HG03066 (cell line): ENCODE results near the gene RAB11FIP4.
"Not testable (repeated sequence)": the region's sequence is repeated elsewhere in the genome, so short reads cannot be mapped to it uniquely, and the experiment has no call there.

Experiments
- ATAC-seq: cut with Tn5 transposase; IDR thresholded peaks from one replicate; pipeline ENCODE4 v1.9.1; 2021; ENCODE audit warnings: low read depth; ENCODE audit not compliant: unreplicated experiment

RAB11FIP4 gene

GRCh38 chr17:31391496-31391949, at the start of gene RAB11FIP4:
Gene RAB11FIP4 (plus strand): TSS chr17:31391675. CDS start chr17:31391853, 178 bp downstream.
- no peak for ATAC-seq

- not testable (repeated sequence) for ATAC-seq
Observed at GRCh38 chr17:31345191-31345747, 46.2 kb upstream of the RAB11FIP4 start.

- ATAC-seq, result no peak
Observed at GRCh38 chr17:31349454-31349853, 42.0 kb upstream of the RAB11FIP4 start.

GRCh38 chr17:31355935-31356334, 35.5 kb upstream of the RAB11FIP4 start:
- no peak for ATAC-seq

GRCh38 chr17:31357091-31357490, 34.4 kb upstream of the RAB11FIP4 start:
- ATAC-seq, result no peak

- ATAC-seq, result no peak
Observed at GRCh38 chr17:31357839-31358394, 33.6 kb upstream of the RAB11FIP4 start.

- no peak for ATAC-seq
Observed at GRCh38 chr17:31364012-31364411, 27.5 kb upstream of the RAB11FIP4 start.

GRCh38 chr17:31366088-31366487, 25.4 kb upstream of the RAB11FIP4 start:
- ATAC-seq, result no peak

- no peak for ATAC-seq
Observed at GRCh38 chr17:31369266-31369665, 22.2 kb upstream of the RAB11FIP4 start.

- no peak for ATAC-seq
Observed at GRCh38 chr17:31371511-31372097, 19.9 kb upstream of the RAB11FIP4 start.

GRCh38 chr17:31373150-31374093, 18.1 kb upstream of the RAB11FIP4 start:
- no peak for ATAC-seq

- no peak for ATAC-seq
Observed at GRCh38 chr17:31374094-31374447, 17.4 kb upstream of the RAB11FIP4 start.

- ATAC-seq, result no peak
Observed at GRCh38 chr17:31374503-31374902, 17.0 kb upstream of the RAB11FIP4 start.

- ATAC-seq, result no peak
Observed at GRCh38 chr17:31378638-31379037, 12.8 kb upstream of the RAB11FIP4 start.

- no peak for ATAC-seq
Observed at GRCh38 chr17:31379597-31380205, 11.8 kb upstream of the RAB11FIP4 start.

- no peak for ATAC-seq
Observed at GRCh38 chr17:31381165-31381668, 10.3 kb upstream of the RAB11FIP4 start.

GRCh38 chr17:31382668-31383275, 8.7 kb upstream of the RAB11FIP4 start:
- not testable (repeated sequence) for ATAC-seq

- not testable (repeated sequence) for ATAC-seq
Observed at GRCh38 chr17:31383488-31383887, 8.0 kb upstream of the RAB11FIP4 start.

- ATAC-seq, result no peak
Observed at GRCh38 chr17:31385428-31386285, 5.8 kb upstream of the RAB11FIP4 start.
